Activated naive CD4-positive, alpha-beta T cell treated with anti-CD3 and anti-CD28 coated beads for 36 hours (primary cell): ENCODE measurements around the gene CHMP1A. TPM values are rescaled to one million over a fixed set of nuclear protein-coding genes. Genes with fewer than 3 reads are reported as not detected.
A peak's percentile ranks its signal among the peaks of the same experiment; 100 is the strongest.

Experiments used
- CTCF ChIA-PET: fragments of 350-600 bp; sonication (Branson Sonifier 250); formaldehyde crosslinking; loops from one replicate; lab custom pipeline; 2021; ENCODE audit warnings: antibody characterized with exemption; lab: Charles Lee
- DNase-seq: peaks from one replicate; pipeline ENCODE4 v3.0.0-alpha.2; 2020
- H3K27ac Mint-ChIP-seq: one replicate; pipeline ENCODE4 v1.8.0; 2021; ENCODE audit warnings: mild to moderate bottlenecking, mixed read lengths
- H3K27me3 Mint-ChIP-seq: one replicate; pipeline ENCODE4 v1.8.0; 2021; ENCODE audit warnings: low read depth, mixed read lengths
- H3K36me3 Mint-ChIP-seq: one replicate; pipeline ENCODE4 v1.8.0; 2021; ENCODE audit warnings: low read depth, mixed read lengths
- H3K4me1 Mint-ChIP-seq: one replicate; pipeline ENCODE4 v1.8.0; 2021; ENCODE audit warnings: low read depth, mixed read lengths
- H3K4me3 Mint-ChIP-seq: one replicate; pipeline ENCODE4 v1.8.0; 2021; ENCODE audit warnings: mild to moderate bottlenecking, moderate library complexity, mixed read lengths
- H3K9me3 Mint-ChIP-seq: one replicate; pipeline ENCODE4 v1.8.0; 2021; ENCODE audit warnings: mixed read lengths
- intact Hi-C: fragments of 100-400 bp; cut with micrococcal nuclease; formaldehyde crosslinking; loops from one replicate; pipeline ENCODE4 v1.15.1; 2023
- total RNA-seq, 2 experiments: library from RNA; stranded (reverse); gene quantifications; one replicate each; pipeline ENCODE4 v1.2.3, GENCODE V29; 2021

The CHMP1A gene
- total RNA-seq, 2 experiments from 2014 or later, result 46.8 to 48.4 TPM

DNA sequence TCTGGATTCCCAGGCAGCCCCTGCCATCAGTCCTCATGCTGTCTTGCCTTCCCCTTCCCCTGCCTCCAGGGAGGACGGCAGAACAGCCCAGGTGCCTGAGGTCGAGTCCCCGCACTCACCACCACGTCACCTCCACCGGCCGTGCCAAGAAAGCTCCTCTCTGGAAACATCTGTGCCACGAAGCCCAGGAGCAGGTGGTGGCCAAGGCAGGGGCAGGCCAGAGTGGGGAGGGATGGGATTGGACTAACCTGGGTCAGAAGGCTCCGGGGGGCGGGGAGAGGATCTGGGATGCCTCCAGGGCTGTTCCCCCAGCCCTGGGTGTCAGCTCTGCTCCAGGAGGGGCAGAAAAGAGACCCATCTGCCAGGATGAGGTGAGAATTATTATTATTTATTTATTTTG, 51.5 kb downstream of the CHMP1A start:
- intact Hi-C loops, result no loop called here
- Mint-ChIP-seq H3K4me1 (peaks cover 12% of the 10 kb centered on the region), H3K27me3 (no peaks in the 10 kb centered on the region), H3K4me3 (no peak overlapping the region), H3K36me3 (no peaks in the 10 kb centered on the region), H3K27ac (no peak overlapping the region), H3K9me3 (no peaks in the 10 kb centered on the region)
- DNase-seq, result no peak
- CTCF ChIA-PET, result no interaction called here

DNA sequence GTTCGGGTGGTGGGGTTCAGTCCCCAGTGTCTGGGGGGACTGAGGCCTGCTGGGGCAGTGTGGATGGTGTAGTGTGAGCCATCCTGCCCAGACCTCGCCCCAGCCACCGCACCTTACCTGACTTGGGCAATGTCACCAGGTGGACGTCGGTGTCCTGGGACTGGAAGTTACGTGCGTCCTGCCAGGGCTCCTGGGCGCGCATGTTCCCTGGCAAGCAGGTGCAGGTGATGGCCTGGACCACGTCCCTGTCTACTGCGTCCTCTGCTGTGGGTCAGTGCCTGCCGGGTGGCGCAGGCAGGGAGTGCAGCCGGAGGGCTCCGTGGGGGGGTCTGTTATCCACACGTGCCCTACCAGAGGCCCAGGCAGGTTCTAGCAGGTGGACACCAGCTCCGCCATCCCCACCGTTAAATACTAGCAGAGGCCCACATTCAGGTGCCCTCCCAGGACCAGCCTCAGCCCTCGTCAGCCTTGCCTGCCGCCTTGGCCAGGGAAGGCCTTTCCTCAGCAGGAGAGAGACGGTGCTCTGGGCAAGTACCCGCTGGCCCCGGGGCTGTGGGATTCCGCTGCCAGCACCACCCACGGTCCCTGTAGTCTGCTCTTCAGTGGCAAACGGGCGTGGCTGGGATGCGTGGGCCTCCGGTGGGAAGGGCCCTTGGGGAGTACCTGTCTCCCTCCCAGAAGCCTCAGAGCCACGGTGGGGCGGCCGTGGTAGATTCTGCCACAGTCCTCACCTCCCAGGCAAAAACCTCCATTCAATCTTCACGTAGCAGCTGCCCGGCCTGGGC, 52.1 kb downstream of the CHMP1A start:
- CTCF ChIA-PET, result no interaction called here
- Mint-ChIP-seq H3K27me3 (no peaks in the 10 kb centered on the region), H3K4me1 (peaks cover 12% of the 10 kb centered on the region), H3K4me3 (no peak overlapping the region), H3K9me3 (no peaks in the 10 kb centered on the region), H3K27ac (no peak overlapping the region), H3K36me3 (no peaks in the 10 kb centered on the region)
- DNase-seq, result no peak
- intact Hi-C loops, result no loop called here

DNA sequence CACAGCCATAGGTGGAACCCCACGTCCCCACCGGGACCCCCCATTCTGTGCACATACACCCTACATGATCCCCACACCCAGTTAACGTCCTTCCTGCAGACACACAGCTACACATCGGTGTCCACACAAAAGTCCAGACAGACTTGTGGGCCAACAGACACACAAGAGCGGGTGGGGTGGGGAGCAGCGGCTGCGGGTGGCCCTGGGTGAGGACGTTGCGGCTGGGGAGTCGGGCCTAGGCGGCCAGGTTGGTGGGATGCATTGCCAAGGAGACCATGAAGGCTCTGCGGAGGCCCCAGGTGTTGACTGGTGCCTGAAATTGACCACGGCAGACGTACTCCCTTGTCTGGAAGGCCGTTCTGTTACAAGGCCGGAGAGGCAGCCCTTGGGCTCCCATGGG, 52.7 kb downstream of the CHMP1A start:
- intact Hi-C loops, result loop anchor here (5.0 kb wide), 1 partner anchor 38 kb away; no protein-coding TSS in a partner anchor
- CTCF ChIA-PET, result no interaction called here
- H3K27ac Mint-ChIP-seq, result no peak overlapping the region
- no peak overlapping the region for H3K4me3 Mint-ChIP-seq
- H3K4me1 Mint-ChIP-seq, result peaks cover 12% of the 10 kb centered on the region
- H3K9me3 Mint-ChIP-seq, result no peaks in the 10 kb centered on the region
- no peaks in the 10 kb centered on the region for H3K36me3 Mint-ChIP-seq
- no peaks in the 10 kb centered on the region for H3K27me3 Mint-ChIP-seq
- DNase-seq, result no peak

DNA sequence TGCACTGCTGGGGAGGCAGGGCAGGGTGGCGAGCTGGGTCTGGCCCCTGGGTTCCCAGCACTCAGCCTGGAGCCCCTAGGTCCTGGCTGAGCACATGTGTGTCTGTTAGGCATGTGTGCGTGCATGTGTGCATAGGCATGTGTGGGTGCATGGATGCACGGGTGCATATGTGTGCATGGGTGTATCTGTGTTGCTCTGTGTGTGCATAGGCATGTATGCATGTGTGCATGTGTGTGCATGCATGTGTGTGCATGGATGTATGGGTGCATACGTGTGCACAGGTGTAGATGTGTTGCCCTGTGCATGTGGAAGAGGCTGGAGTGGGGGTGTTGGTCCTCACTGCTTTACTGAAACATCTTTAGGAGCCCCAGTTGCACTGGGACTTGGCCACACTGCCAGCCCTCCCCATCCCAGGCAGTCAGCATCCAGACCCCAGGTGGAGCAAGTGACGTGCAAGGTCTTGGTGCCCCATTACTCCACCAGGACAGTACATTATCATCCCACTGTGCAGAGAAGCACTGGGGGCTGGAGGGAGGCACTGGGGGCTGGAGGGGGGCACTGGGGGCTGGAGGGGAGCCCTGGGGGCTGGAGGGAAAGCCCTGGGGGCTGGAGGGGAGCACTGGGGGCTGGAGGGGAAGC, 54.4 kb downstream of the CHMP1A start:
- no peaks in the 10 kb centered on the region for H3K36me3 Mint-ChIP-seq
- peaks cover 14% of the 10 kb centered on the region for H3K4me1 Mint-ChIP-seq
- intact Hi-C loops, result loop anchor here (5.0 kb wide), 1 partner anchor 39 kb away; no protein-coding TSS in a partner anchor
- no peak overlapping the region for H3K27ac Mint-ChIP-seq
- H3K9me3 Mint-ChIP-seq, result no peaks in the 10 kb centered on the region
- H3K27me3 Mint-ChIP-seq, result no peaks in the 10 kb centered on the region
- CTCF ChIA-PET, result interaction anchor here (1.5 kb wide), 1 partner anchor 37 kb away, joined by 4 read pairs; no protein-coding TSS in a partner anchor
- DNase-seq, result no peak
- H3K4me3 Mint-ChIP-seq, result no peak overlapping the region

DNA sequence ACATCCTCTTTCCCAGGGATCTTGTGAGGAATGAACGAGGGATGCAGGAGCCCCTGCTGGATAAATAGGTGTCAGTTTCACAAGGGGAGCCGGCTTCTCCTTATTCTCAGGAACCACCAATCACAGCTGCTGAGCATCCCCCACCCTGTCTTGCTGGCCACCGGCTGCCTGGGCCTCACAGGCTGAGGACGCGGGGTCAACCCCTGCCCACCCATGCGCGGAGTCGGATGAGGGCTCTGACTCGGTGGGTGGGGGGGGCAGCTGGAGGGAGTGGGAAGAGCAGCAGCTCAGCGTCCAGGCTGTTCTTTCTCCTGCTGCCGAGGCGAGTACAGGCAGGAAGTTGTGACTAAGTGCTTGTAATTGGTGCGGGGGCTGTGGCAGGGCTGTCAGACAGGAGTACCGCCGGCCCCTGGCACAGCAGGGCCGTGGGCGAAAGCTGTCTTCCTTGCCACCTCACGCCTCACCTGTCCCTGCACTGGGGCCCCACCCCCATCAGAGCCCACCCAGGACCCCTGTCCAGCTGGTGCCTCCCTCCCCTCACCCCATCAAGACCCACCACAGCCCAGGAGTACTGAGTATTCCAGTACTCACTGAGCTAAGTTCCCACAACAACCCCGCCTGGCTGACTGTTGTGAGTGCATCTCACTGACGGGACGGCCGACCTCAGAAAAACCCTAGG, 55.1 kb downstream of the CHMP1A start:
- Mint-ChIP-seq H3K9me3 (no peaks in the 10 kb centered on the region), H3K36me3 (no peaks in the 10 kb centered on the region), H3K27ac (no peak overlapping the region), H3K4me3 (no peak overlapping the region), H3K27me3 (no peaks in the 10 kb centered on the region), H3K4me1 (peaks cover 14% of the 10 kb centered on the region)
- CTCF ChIA-PET, result interaction anchor here (1.5 kb wide), 1 partner anchor 38 kb away, joined by 4 read pairs; no protein-coding TSS in a partner anchor
- peak; percentile 79 for DNase-seq
- intact Hi-C loops, result loop anchor here (5.0 kb wide), 1 partner anchor 40 kb away; no protein-coding TSS in a partner anchor

DNA sequence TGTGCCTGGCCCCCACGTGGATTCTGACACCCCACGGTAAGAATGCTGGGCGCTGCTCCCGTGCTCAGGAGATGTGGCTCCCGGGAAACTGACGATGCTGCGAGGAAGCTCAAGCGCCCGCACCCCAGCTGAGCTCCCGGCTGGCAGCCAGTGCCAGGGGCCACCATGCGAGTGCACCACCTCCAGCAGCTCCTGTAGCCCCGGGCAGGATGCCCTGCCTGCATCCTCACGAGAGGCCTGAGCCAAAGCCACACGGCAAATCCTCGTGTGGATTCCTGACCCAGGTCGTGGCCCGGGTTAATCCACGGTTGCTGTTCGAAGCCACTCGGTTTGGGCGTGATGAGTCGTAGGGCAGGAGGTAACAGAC, 55.6 kb downstream of the CHMP1A start:
- Mint-ChIP-seq H3K27ac (no peak overlapping the region), H3K4me3 (no peak overlapping the region), H3K4me1 (peaks cover 14% of the 10 kb centered on the region), H3K9me3 (no peaks in the 10 kb centered on the region), H3K36me3 (no peaks in the 10 kb centered on the region), H3K27me3 (no peaks in the 10 kb centered on the region)
- no peak for DNase-seq
- intact Hi-C loops, result loop anchor here (5.0 kb wide), 1 partner anchor 40 kb away; no protein-coding TSS in a partner anchor
- CTCF ChIA-PET, result interaction anchor here (1.5 kb wide), 1 partner anchor 38 kb away, joined by 4 read pairs; no protein-coding TSS in a partner anchor

DNA sequence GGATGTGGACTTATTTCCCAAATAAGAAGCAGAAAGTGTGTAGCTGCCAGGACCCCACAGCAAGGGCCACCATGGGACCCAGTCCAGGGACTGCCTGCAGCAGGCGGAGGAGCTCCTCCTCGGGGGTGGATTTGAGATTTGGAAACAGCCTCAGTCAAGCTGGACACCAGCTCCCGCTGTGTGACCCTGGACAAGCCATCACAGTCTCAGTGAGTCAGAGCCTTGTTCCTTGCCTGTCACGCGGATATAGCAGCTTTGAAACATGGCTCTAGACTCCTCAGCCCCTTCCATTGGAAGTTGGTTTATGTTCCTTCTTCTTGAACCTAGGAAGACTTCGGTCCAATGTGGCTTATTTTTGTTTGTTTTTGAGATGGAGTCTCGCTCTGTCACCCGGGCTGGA, 56.6 kb downstream of the CHMP1A start:
- CTCF ChIA-PET, result interaction anchor here (1.0 kb wide), 1 partner anchor 70 kb away, joined by 3 read pairs; no protein-coding TSS in a partner anchor
- no peaks in the 10 kb centered on the region for H3K27me3 Mint-ChIP-seq

GRCh38 chr16:89600427-89600826, 57.1 kb downstream of the CHMP1A start:
- Mint-ChIP-seq H3K27me3 (no peaks in the 10 kb centered on the region), H3K36me3 (no peaks in the 10 kb centered on the region), H3K4me1 (peaks cover 14% of the 10 kb centered on the region), H3K4me3 (no peak overlapping the region), H3K9me3 (no peaks in the 10 kb centered on the region), H3K27ac (no peak overlapping the region)
- CTCF ChIA-PET, result interaction anchor here (0.9 to 1.1 kb wide), 3 partner anchors 10 to 71 kb away, joined by 3 read pairs; no protein-coding TSS in a partner anchor
- DNase-seq, result no peak
- intact Hi-C loops, result loop anchor here (5.0 kb wide), 1 partner anchor 42 kb away; no protein-coding TSS in a partner anchor

More for the DNA sequence above, 56.6 kb downstream of the CHMP1A start:
- Mint-ChIP-seq H3K9me3 (no peaks in the 10 kb centered on the region), H3K4me1 (peaks cover 14% of the 10 kb centered on the region), H3K27ac (no peak overlapping the region), H3K36me3 (no peaks in the 10 kb centered on the region), H3K4me3 (no peak overlapping the region)
- no peak for DNase-seq
- intact Hi-C loops, result loop anchor here (5.0 kb wide), 1 partner anchor 41 kb away; no protein-coding TSS in a partner anchor

DNA sequence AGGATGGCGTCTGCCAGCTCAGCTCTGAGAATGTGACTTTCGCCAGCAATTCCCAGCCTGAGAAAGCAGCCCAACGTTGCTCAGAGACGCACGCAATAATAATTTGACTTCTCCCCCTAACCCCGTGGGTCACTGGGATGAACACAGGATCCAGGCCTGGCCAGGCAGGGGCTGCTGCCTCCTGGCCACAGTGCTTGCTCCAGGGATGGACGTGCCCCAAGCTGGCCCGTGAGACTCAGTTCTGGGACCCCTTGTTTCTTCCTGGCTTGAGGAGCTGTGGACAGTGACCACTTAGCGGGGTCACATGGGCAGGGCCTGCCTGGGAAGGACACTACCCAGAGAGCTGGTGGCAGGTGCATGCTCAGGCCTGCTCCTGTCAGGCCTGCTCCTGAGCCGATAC, 57.6 kb downstream of the CHMP1A start:
- Mint-ChIP-seq H3K27ac (no peak overlapping the region), H3K4me1 (peaks cover 14% of the 10 kb centered on the region), H3K9me3 (no peaks in the 10 kb centered on the region), H3K36me3 (no peaks in the 10 kb centered on the region), H3K4me3 (no peak overlapping the region), H3K27me3 (no peaks in the 10 kb centered on the region)
- CTCF ChIA-PET, result interaction anchor here (0.9 to 1.1 kb wide), 2 partner anchors 9 to 15 kb away, joined by 3 read pairs; no protein-coding TSS in a partner anchor
- no peak for DNase-seq
- intact Hi-C loops, result loop anchor here (5.0 kb wide), 1 partner anchor 42 kb away; no protein-coding TSS in a partner anchor

DNA sequence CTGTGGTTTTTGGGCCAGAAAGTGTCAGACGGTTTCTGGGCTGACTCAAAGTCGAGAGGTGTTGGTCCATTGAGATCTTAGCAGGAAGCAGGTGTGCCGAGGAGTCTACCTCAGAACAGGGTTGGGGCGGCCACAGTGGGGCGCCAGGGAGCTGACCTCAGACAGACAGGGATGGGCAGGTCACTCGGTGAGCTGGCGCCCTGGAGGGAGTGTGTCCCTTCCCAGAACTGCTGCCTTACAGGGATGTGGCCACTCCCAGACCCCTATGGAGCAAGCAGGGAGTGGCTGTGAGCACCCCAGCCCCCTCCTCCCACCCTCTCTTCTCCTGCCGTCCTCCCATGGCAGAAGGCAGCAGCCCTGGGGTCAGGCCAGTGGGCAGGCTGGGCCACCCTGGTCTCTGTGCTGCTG, 58.1 kb downstream of the CHMP1A start:
- H3K27ac Mint-ChIP-seq, result no peak overlapping the region
- H3K27me3 Mint-ChIP-seq, result no peaks in the 10 kb centered on the region
- H3K4me3 Mint-ChIP-seq, result no peak overlapping the region
- peaks cover 14% of the 10 kb centered on the region for H3K4me1 Mint-ChIP-seq
- CTCF ChIA-PET, result interaction anchor here (0.9 to 1.1 kb wide), 2 partner anchors 9 to 15 kb away, joined by 3 read pairs; no protein-coding TSS in a partner anchor
- no peaks in the 10 kb centered on the region for H3K36me3 Mint-ChIP-seq
- peak; percentile 45 for DNase-seq
- intact Hi-C loops, result no loop called here
- no peaks in the 10 kb centered on the region for H3K9me3 Mint-ChIP-seq

- Mint-ChIP-seq H3K27ac (no peak overlapping the region), H3K4me1 (peaks cover 20% of the 10 kb centered on the region), H3K4me3 (no peak overlapping the region), H3K27me3 (no peaks in the 10 kb centered on the region), H3K9me3 (no peaks in the 10 kb centered on the region), H3K36me3 (no peaks in the 10 kb centered on the region)
- intact Hi-C loops, result no loop called here
- DNase-seq, result no peak
- CTCF ChIA-PET, result no interaction called here
Measured at GRCh38 chr16:89598199-89598598, 59.3 kb downstream of the CHMP1A start.
